ENCODE measurements around the gene PIAS4. TPM values are rescaled to one million over a fixed set of nuclear protein-coding genes. Genes with fewer than 3 reads are reported as not detected.

Gene PIAS4
- total and polyA plus RNA-seq, 9 of the 15 experiments (the other 6 are each of a cell fraction or from before 2014, with no cell fraction given), result 0.27 to 34.9 (median 14.4) TPM

- TF ChIP-seq ZNF165 (CRISPR knock-in tag; IDR thresholded peaks at IDR 0.05; ENCODE audit: borderline replicate concordance), result no peak
- TF ChIP-seq ZNF184 (CRISPR knock-in tag; IDR thresholded peaks at IDR 0.05), result no peak
- TF ChIP-seq ZBTB17 (CRISPR knock-in tag; IDR thresholded peaks at IDR 0.05), result no peak
- no peak for TF ChIP-seq PTBP1 (IDR thresholded peaks at IDR 0.05; ENCODE audit: low read depth, low read length)
- TF ChIP-seq SREBF1 (IDR thresholded peaks at IDR 0.05; ENCODE audit: borderline replicate concordance, low read depth, low read length), result no peak
- TF ChIP-seq, protein P1, sequence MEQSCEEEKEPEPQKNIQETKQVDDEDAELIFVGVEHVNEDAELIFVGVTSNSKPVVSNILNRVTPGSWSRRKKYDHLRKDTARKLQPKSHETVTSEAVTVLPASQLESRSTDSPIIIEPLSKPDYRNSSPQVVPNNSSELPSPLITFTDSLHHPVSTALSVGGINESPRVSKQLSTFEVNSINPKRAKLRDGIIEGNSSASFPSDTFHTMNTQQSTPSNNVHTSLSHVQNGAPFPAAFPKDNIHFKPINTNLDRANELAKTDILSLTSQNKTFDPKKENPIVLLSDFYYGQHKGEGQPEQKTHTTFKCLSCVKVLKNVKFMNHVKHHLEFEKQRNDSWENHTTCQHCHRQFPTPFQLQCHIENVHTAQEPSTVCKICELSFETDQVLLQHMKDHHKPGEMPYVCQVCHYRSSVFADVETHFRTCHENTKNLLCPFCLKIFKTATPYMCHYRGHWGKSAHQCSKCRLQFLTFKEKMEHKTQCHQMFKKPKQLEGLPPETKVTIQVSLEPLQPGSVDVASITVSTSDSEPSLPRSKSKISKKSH (CRISPR knock-in tag; IDR thresholded peaks at IDR 0.05), result no peak
- no peak for TF ChIP-seq MTA2 (IDR thresholded peaks at IDR 0.05; ENCODE audit: low read depth)
- TF ChIP-seq, protein P2, sequence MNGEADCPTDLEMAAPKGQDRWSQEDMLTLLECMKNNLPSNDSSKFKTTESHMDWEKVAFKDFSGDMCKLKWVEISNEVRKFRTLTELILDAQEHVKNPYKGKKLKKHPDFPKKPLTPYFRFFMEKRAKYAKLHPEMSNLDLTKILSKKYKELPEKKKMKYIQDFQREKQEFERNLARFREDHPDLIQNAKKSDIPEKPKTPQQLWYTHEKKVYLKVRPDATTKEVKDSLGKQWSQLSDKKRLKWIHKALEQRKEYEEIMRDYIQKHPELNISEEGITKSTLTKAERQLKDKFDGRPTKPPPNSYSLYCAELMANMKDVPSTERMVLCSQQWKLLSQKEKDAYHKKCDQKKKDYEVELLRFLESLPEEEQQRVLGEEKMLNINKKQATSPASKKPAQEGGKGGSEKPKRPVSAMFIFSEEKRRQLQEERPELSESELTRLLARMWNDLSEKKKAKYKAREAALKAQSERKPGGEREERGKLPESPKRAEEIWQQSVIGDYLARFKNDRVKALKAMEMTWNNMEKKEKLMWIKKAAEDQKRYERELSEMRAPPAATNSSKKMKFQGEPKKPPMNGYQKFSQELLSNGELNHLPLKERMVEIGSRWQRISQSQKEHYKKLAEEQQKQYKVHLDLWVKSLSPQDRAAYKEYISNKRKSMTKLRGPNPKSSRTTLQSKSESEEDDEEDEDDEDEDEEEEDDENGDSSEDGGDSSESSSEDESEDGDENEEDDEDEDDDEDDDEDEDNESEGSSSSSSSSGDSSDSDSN (IDR thresholded peaks at IDR 0.05; ENCODE audit: borderline replicate concordance in 1 of 2, low read depth in 2 of 2, low read length in 2 of 2), result no peak
- TF ChIP-seq ZNF644 (tag; IDR thresholded peaks at IDR 0.05; ENCODE audit: low read depth), result no peak
- TF ChIP-seq CSDE1 (IDR thresholded peaks at IDR 0.05), result no peak
Measured at GRCh38 chr19:4064496-4065260, 57.1 kb downstream of the PIAS4 start (continued).
